Measurements from ENCODE around the gene HSF2.

DNA sequence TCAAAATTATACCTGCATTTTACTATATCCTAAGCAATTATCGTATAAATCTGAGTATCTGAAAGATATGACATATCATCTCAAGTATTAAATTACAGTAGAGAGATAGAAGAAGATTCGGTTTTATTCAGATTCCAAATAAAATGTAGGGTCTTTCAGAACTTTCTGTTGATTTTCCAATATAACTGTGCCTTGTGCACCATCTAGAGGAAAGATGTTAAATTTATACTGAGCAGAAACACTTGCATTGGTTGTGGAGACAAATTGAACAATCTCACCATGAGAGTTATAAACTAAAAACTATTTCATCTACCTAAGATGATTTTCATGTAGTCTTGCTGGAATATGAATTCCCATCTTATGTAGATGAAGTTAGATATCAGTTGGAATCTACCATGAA is 26.8 kb upstream of the HSF2 start:
- no peak for TF ChIP-seq POLR2A (IDR thresholded peaks at IDR 0.05)
- TF ChIP-seq, protein P1, sequence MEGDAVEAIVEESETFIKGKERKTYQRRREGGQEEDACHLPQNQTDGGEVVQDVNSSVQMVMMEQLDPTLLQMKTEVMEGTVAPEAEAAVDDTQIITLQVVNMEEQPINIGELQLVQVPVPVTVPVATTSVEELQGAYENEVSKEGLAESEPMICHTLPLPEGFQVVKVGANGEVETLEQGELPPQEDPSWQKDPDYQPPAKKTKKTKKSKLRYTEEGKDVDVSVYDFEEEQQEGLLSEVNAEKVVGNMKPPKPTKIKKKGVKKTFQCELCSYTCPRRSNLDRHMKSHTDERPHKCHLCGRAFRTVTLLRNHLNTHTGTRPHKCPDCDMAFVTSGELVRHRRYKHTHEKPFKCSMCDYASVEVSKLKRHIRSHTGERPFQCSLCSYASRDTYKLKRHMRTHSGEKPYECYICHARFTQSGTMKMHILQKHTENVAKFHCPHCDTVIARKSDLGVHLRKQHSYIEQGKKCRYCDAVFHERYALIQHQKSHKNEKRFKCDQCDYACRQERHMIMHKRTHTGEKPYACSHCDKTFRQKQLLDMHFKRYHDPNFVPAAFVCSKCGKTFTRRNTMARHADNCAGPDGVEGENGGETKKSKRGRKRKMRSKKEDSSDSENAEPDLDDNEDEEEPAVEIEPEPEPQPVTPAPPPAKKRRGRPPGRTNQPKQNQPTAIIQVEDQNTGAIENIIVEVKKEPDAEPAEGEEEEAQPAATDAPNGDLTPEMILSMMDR (IDR thresholded peaks at IDR 0.05), result no peak
- no peak for TF ChIP-seq EP300 (IDR thresholded peaks at IDR 0.05)
- no peak for TF ChIP-seq POLR2AphosphoS5 (IDR thresholded peaks at IDR 0.05)
